ENCODE results near the gene SCN5A.
"Not testable (repeated sequence)": the region's sequence is repeated elsewhere in the genome, so short reads cannot be mapped to it uniquely, and the experiment has no call there.

The SCN5A gene

DNA sequence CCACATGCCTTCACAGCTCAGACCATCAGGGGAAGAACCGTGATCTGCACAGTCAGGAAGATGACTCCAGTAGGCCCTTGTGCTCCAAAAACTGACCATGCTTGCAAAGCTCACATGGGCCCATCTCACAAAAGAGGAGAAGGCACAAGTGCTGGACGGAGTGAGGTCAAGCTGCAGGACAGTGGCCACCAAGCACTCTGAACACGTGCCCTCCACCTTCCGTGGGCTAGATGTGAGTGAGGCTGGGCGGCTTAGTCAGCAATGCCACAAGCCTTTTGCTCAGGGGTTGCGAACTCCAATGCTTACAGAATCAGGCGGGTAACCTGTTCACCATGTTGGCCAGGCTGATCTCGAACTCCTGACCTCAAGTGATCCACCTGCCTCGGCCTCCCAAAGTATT is 70.9 kb downstream of the SCN5A start:
- DNase-seq (ENCODE audit: low read depth): no peak

DNA sequence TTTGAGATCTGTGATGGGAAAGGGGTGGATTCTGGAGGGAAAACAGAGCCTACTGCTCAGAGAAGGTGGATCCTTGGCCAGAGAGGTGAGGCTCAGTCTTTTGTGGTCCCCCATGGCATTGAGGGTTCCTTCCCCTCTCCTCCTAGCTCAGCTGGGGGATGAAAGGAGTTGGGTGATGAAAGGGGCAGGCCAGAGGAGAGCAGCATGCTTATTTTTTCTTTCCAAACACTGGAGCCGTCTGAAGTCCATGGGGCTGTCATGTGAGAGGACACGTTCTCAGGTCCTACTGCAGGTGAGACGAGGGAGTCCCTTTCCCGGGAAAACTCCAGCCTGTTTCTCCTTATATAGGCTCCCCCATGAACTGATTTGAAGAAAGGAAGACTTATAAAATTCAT is 71.4 kb downstream of the SCN5A start:
- DNase-seq (ENCODE audit: low read depth): no peak

GRCh38 chr3:38577371-38578080 is 72.0 kb downstream of the SCN5A start:
- no peak for DNase-seq (ENCODE audit: low read depth)

- DNase-seq (ENCODE audit: low read depth): no peak
Observed at GRCh38 chr3:38576526-38577370, 72.7 kb downstream of the SCN5A start.

GRCh38 chr3:38576131-38576525 is 73.4 kb downstream of the SCN5A start:
- no peak for DNase-seq (ENCODE audit: low read depth)

DNA sequence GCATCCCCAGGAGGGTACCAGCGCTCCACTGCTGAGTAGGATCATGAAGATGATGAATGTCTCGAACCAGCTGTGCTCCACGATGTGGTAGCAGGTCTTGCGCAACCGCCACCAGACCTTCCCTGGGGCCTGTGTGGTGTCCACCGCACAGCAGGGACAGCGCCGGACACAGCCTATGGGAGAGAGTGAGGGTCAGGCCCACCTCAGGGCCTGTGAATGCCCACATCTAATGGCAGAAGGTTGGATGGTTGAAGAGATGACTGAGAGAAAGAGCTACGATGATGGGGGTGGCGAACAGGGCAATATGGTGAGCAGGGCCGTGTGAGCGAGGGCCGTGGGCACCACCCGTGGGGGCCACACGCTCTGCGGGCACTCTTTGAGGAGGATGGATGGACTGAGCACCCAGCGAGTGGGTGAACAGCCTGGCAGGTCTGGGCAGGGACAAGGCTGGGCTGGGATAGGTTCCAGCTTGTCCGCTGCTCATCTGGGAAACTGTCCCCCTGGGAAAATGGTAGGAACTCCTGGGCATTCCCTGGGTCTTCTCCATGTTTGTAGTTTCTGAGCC is 74.1 kb downstream of the SCN5A start:
- no peak for DNase-seq (ENCODE audit: low read depth)

GRCh38 chr3:38574411-38575278 is 74.8 kb downstream of the SCN5A start:
- DNase-seq (ENCODE audit: low read depth): no peak

GRCh38 chr3:38573556-38573955 is 75.9 kb downstream of the SCN5A start:
- DNase-seq (ENCODE audit: low read depth): no peak

- DNase-seq (ENCODE audit: low read depth): no peak
Observed at GRCh38 chr3:38573111-38573510, 76.4 kb downstream of the SCN5A start.

- no peak for DNase-seq (ENCODE audit: low read depth)
Observed at GRCh38 chr3:38567498-38567897, 82.0 kb downstream of the SCN5A start.

- DNase-seq (ENCODE audit: low read depth): not testable (repeated sequence)
Observed at GRCh38 chr3:38566794-38567193, 82.7 kb downstream of the SCN5A start.

DNA sequence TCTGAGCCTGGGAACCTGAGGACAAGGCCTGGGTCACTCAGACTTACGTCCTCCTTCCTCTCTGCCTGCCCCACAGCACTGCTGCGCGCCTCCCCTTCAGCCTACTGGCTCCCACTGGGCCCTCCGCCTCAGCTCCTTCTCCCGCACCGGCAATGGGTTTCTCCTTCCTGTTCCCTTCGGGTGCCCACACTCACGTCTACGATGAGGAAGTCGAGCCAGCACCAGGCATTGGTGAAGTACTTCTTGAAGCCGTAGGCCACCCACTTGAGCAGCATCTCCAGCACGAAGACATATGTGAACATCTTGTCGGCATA is 83.3 kb downstream of the SCN5A start:
- no peak for DNase-seq (ENCODE audit: low read depth)

GRCh38 chr3:38565339-38566214 is 83.9 kb downstream of the SCN5A start:
- no peak for DNase-seq (ENCODE audit: low read depth)

GRCh38 chr3:38564631-38565338 is 84.7 kb downstream of the SCN5A start:
- no peak for DNase-seq (ENCODE audit: low read depth)

- DNase-seq (ENCODE audit: low read depth): no peak
Observed at GRCh38 chr3:38563886-38564270, 85.6 kb downstream of the SCN5A start.

DNA sequence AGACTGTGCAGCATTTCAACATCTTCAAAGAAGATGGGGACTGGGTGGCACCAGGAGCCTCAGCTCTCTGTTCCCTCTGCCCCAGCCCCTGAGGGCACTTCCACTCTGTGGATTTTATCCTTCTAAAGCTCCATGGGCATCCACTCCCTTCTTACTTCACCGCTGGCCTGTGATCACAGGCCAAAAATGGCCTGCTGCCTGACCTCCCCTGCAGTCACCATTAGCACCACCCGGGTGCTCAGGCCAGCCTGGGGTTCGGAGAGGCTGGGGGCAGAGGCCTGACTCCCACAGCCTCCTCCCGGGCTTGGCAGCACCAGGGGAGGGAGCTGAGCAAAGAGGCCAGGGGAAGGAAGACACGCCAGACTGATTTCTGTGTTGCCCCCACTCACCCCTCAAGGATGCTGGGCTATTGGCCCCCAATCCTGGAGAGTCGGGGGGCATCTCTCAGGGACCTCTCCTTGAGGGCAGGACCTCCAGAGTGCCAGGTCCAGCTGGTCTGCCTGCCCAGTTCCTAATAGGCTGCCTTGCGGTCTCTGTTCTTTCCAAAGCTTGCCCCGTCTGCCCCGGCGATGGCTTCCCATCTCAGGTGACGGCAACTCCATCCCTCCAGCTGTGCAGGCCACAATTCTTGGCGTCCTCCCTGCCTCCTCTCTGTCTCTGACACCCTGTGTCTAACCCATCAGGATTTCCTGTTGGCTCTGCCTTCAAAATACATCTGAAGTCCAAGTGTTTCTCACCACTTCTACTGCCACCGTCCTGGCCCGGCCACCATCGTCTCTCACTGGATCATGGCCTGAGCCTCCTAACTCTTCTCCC is 86.2 kb downstream of the SCN5A start:
- DNase-seq (ENCODE audit: low read depth): no peak

- no peak for DNase-seq (ENCODE audit: low read depth)
Observed at GRCh38 chr3:38562467-38562925, 87.0 kb downstream of the SCN5A start.

DNA sequence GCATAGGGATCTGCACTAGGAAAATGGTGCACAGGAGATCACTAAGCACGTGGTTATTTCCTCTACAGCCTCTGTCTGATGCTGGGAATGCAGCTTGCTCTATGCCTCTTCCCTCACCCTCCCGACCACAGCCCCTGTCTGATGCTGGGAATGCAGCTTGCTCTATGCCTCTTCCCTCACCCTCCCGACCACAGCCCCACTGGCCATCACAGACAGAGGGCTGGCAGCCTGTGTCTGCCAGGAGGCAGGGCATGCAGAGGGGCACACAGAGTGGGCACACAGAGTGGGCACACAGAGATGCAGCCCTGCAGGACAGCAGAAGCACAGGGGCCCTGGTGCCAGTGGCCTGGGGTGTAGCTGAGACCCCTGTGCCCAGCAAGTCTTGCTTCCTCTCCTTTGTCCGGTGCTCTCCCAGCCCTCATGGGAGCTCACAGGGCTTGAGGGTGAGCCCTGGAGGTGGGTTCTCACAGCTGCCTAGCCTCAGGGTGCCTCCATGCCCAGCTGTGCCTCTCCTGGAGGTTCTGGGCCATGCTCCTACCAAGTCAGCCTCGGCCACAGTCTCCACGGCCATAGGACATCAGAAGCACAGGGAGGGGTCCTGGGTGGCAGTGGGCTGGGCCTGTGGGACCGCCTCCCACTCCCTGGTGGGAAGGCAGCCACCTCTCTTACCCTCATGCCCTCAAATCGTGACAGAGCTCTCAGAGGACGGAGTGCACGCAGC is 87.6 kb downstream of the SCN5A start:
- no peak for DNase-seq (ENCODE audit: low read depth)

Data from iris pigment epithelial cell (primary cell).